NCI-H1417 treated with DMSO at 0.1 percent for 48 hours (cell line): Measurements from ENCODE around the gene ALDH1A1.

Source experiments
- DNase-seq: peaks from one replicate; lab custom pipeline; 2025; lab: John Stamatoyannopoulos, UW

ALDH1A1 gene

GRCh38 chr9:72917892-72918509 lies 34.9 kb downstream of the ALDH1A1 start:
- no peak for DNase-seq

GRCh38 chr9:72915659-72916058 lies 37.2 kb downstream of the ALDH1A1 start:
- no peak for DNase-seq

GRCh38 chr9:72914750-72915149 lies 38.1 kb downstream of the ALDH1A1 start:
- no peak for DNase-seq

GRCh38 chr9:72913382-72914009 lies 39.4 kb downstream of the ALDH1A1 start:
- no peak for DNase-seq

GRCh38 chr9:72912476-72913381 lies 40.1 kb downstream of the ALDH1A1 start:
- no peak for DNase-seq

GRCh38 chr9:72911816-72912215 lies 41.0 kb downstream of the ALDH1A1 start:
- DNase-seq: no peak

GRCh38 chr9:72911247-72911775 lies 41.5 kb downstream of the ALDH1A1 start:
- no peak for DNase-seq

- DNase-seq: no peak
These were observed 43.4 kb downstream of the ALDH1A1 start for GRCh38 chr9:72909428-72909827.

GRCh38 chr9:72907421-72907820 lies 45.4 kb downstream of the ALDH1A1 start:
- no peak for DNase-seq

GRCh38 chr9:72906810-72907209 lies 46.0 kb downstream of the ALDH1A1 start:
- DNase-seq: no peak

GRCh38 chr9:72905514-72906480 lies 47.1 kb downstream of the ALDH1A1 start:
- no peak for DNase-seq

- no peak for DNase-seq
These were observed 48.4 kb downstream of the ALDH1A1 start for GRCh38 chr9:72904267-72905093.

- no peak for DNase-seq
These were observed 49.8 kb downstream of the ALDH1A1 start for GRCh38 chr9:72903103-72903502.

- no peak for DNase-seq
These were observed 50.6 kb downstream of the ALDH1A1 start for GRCh38 chr9:72902268-72902667.

GRCh38 chr9:72899734-72900477 lies 52.9 kb downstream of the ALDH1A1 start:
- DNase-seq: no peak

GRCh38 chr9:72898784-72899733 lies 53.8 kb downstream of the ALDH1A1 start:
- DNase-seq: no peak

GRCh38 chr9:72898360-72898759 lies 54.5 kb downstream of the ALDH1A1 start:
- no peak for DNase-seq

GRCh38 chr9:72897069-72897649 lies 55.7 kb downstream of the ALDH1A1 start:
- no peak for DNase-seq
